ENCODE results near the gene IL1RAPL1.

GRCh38 chrX:29553542-29553941 lies 966.3 kb downstream of the IL1RAPL1 start:
- TF ChIP-seq CTCF (IDR thresholded peaks at IDR 0.05; ENCODE audit: poor library complexity, severe bottlenecking) (no peak), POLR2AphosphoS5 (IDR thresholded peaks at IDR 0.05) (no peak), REST (IDR thresholded peaks at IDR 0.05; ENCODE audit: borderline replicate concordance) (no peak), MXI1 (conservative IDR thresholded peaks at IDR 0.05; ENCODE audit: poor library complexity, severe bottlenecking) (no peak), EZH2 (IDR thresholded peaks at IDR 0.05; ENCODE audit: borderline replicate concordance, insufficient read depth, low read length, poor library complexity, severe bottlenecking) (no peak), TAF1 (IDR thresholded peaks at IDR 0.05; ENCODE audit: low read depth) (no peak), RAD21 (conservative IDR thresholded peaks at IDR 0.05) (no peak)
